CD4-positive, alpha-beta memory T cell (primary cell): Measurements from ENCODE around the gene EPHA10. TPM values are rescaled to one million over a fixed set of nuclear protein-coding genes. Genes with fewer than 3 reads are reported as not detected.

Experiments
- CTCF ChIA-PET: fragments of 350-600 bp; sonication (Branson Sonifier 250); formaldehyde crosslinking; loops from one replicate; lab custom pipeline; 2021; ENCODE audit warnings: inconsistent platforms; ENCODE audit not compliant: partially characterized antibody; lab: Charles Lee
- POLR2A ChIA-PET: fragments of 350-600 bp; sonication (Branson Sonifier 250); formaldehyde crosslinking; loops from one replicate; lab custom pipeline; 2021; ENCODE audit not compliant: partially characterized antibody; lab: Charles Lee
- DNase-seq, 5 donors: peaks; one replicate each; pipeline versions ENCODE4 v3.0.0 to v3.0.0-alpha.2; 2020 to 2022; ENCODE audit warnings: mixed read lengths in 1 of 5
- H3K27ac ChIP-seq: one replicate; pipeline ENCODE4 v1.7.0; 2013; ENCODE audit warnings: low read depth, low read length
- H3K27me3 ChIP-seq: 2 replicates; pipeline ENCODE4 v1.7.0; 2013; ENCODE audit warnings: mild to moderate bottlenecking, low read length, moderate library complexity; ENCODE audit not compliant: insufficient read depth
- H3K36me3 ChIP-seq: 2 replicates; pipeline ENCODE4 v1.7.0; 2013; ENCODE audit warnings: mild to moderate bottlenecking, low read length, moderate library complexity; ENCODE audit not compliant: insufficient read depth
- H3K4me1 ChIP-seq: 2 replicates; pipeline ENCODE4 v1.7.0; 2013; ENCODE audit warnings: mild to moderate bottlenecking, low read length, moderate library complexity; ENCODE audit not compliant: insufficient read depth
- H3K4me3 ChIP-seq, 2 donors: one replicate each; pipeline ENCODE4 v1.7.0; 2013; ENCODE audit warnings: low read length in 2 of 2, mild to moderate bottlenecking in 1 of 2
- H3K9me3 ChIP-seq, 2 donors: one replicate each; pipeline ENCODE4 v1.7.0; 2013; ENCODE audit warnings: low read length in 2 of 2, control low read depth in 1 of 2; ENCODE audit not compliant: control insufficient read depth in 1 of 2
- H3K27ac Mint-ChIP-seq, 7 donors: one replicate each; pipeline ENCODE4 v1.8.0; 2020 to 2021; ENCODE audit warnings: mixed read lengths in 7 of 7, mild to moderate bottlenecking in 6 of 7, inconsistent platforms in 3 of 7, moderate library complexity in 3 of 7
- H3K27me3 Mint-ChIP-seq, 2 donors: one replicate each; pipeline ENCODE4 v1.8.0; 2020 to 2021; ENCODE audit warnings: mixed read lengths in 2 of 2
- H3K36me3 Mint-ChIP-seq, 2 donors: one replicate each; pipeline ENCODE4 v1.8.0; 2020 to 2021; ENCODE audit warnings: mixed read lengths in 2 of 2, inconsistent platforms in 1 of 2, mild to moderate bottlenecking in 1 of 2
- H3K4me1 Mint-ChIP-seq, 4 donors: one replicate each; pipeline ENCODE4 v1.8.0; 2020 to 2021; ENCODE audit warnings: mixed read lengths in 4 of 4, mild to moderate bottlenecking in 1 of 4
- H3K4me3 Mint-ChIP-seq, 8 donors: one replicate each; pipeline ENCODE4 v1.8.0; 2020 to 2021; ENCODE audit warnings: mixed read lengths in 8 of 8, mild to moderate bottlenecking in 7 of 8, moderate library complexity in 6 of 8, inconsistent platforms in 3 of 8
- H3K9me3 Mint-ChIP-seq, 8 donors: one replicate each; pipeline ENCODE4 v1.8.0; 2020 to 2021; ENCODE audit warnings: mixed read lengths in 8 of 8, mild to moderate bottlenecking in 5 of 8, inconsistent platforms in 3 of 8, moderate library complexity in 1 of 8
- intact Hi-C: fragments of 100-400 bp; cut with micrococcal nuclease; formaldehyde crosslinking; loops from one replicate; pipeline ENCODE4 v1.15.1; 2023
- polyA plus RNA-seq, 2 donors: library from polyadenylated mRNA; unstranded; fragments of 300-500 nt; fragmentation: Illumina TruSeq; gene quantifications; one replicate each; pipeline ENCODE4 v1.2.3, GENCODE V29; 2021
- total RNA-seq, 2 experiments: library from RNA; stranded (reverse); gene quantifications; one replicate each; pipeline ENCODE4 v1.2.3, GENCODE V29; 2021

The EPHA10 gene
- total and polyA plus RNA-seq, 4 experiments from 2014 or later, result 0.36 TPM; not detected in 3

DNA sequence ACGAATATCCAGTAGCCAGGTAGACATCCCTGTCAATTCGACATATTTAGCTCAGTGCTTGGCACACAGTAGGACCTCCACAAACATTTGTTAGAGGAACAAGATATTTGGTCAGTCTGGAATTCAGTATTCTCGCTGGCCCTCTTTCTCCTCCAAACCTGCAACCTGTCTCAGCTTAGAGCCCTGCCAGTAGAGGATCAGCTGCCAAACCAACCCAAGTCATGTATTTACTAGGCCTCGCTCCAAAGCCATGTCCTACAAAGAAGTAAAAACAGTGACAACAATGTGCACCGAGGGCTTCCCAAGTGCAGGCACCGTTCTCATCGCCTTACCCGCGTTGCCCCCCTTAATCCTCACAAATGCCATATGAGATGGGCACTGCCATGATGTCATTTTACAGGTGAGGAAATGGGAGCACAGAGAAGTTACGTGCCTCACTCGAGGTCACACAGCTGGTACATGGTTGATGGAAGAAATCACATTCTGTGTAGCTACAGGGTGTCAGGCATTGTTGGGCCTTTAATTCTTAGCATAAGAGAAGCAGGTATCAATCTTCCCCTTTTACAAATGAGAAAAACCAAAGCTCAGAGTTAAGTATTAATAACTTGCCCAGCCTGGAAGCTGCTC lies 98.6 kb downstream of the EPHA10 start:
- Histone ChIP-seq H3K27me3 (no peaks in the 10 kb centered on the region), H3K27ac (no peak overlapping the region), H3K4me1 (no peaks in the 10 kb centered on the region), H3K9me3 (no peaks in the 10 kb centered on the region), H3K36me3 (no peaks in the 10 kb centered on the region), H3K4me3 (no peak overlapping the region)
- peaks cover 0 to 4% (median 0%) of the 10 kb centered on the region in 4 donors for H3K4me1 Mint-ChIP-seq
- POLR2A ChIA-PET, result no interaction called here
- no peaks in the 10 kb centered on the region for H3K36me3 Mint-ChIP-seq
- no peak overlapping the region for H3K27ac Mint-ChIP-seq
- intact Hi-C loops, result no loop called here
- H3K9me3 Mint-ChIP-seq, result no peaks in the 10 kb centered on the region
- H3K27me3 Mint-ChIP-seq, result peaks cover 3 to 5% of the 10 kb centered on the region in 2 donors
- no peak overlapping the region for H3K4me3 Mint-ChIP-seq
- no peak for DNase-seq
- CTCF ChIA-PET, result no interaction called here

Other genes starting within 250 kb of the EPHA10 start
- gene SNIP1, start 210.8 kb downstream of the EPHA10 start, total RNA-seq, result 10 to 100 TPM; 29.8 to 30.2 TPM
- gene SNIP1, start 210.8 kb downstream of the EPHA10 start, polyA plus RNA-seq, result 1 to 10 TPM; 2.1 to 7.1 TPM
- under 1 TPM in 1 of 2 experiments, not detected in 1; 0.25 TPM for gene DNALI1, start 208.2 kb downstream of the EPHA10 start, total RNA-seq
- under 1 TPM in 1 of 2 donors, not detected in 1; 0.69 TPM for gene DNALI1, start 208.2 kb downstream of the EPHA10 start, polyA plus RNA-seq
- gene GNL2, start 169.2 kb downstream of the EPHA10 start, total RNA-seq, result 10 to 100 TPM; 33.9 to 37.1 TPM
- gene GNL2, start 169.2 kb downstream of the EPHA10 start, polyA plus RNA-seq, result 10 to 100 TPM; 33.6 to 56.3 TPM
- not detected for gene RSPO1, start 130.2 kb downstream of the EPHA10 start, total RNA-seq
- not detected for gene RSPO1, start 130.2 kb downstream of the EPHA10 start, polyA plus RNA-seq
- 1 to 10 TPM in 1 of 2 experiments, under 1 TPM in 1; 0.61 to 1.3 TPM for gene CDCA8, start 72.6 kb downstream of the EPHA10 start, total RNA-seq
- 1 to 10 TPM; 1.2 to 2.7 TPM for gene CDCA8, start 72.6 kb downstream of the EPHA10 start, polyA plus RNA-seq
- gene MANEAL, start 28.7 kb upstream of the EPHA10 start, total RNA-seq, result 1 to 10 TPM; 1.9 to 2.3 TPM
- gene MANEAL, start 28.7 kb upstream of the EPHA10 start, polyA plus RNA-seq, result 1 to 10 TPM in 1 of 2 donors, under 1 TPM in 1; 0.58 to 1.3 TPM
- 10 to 100 TPM; 12.4 to 13.9 TPM for gene C1orf122, start 42.7 kb upstream of the EPHA10 start, total RNA-seq
- 10 to 100 TPM; 21.9 to 28.9 TPM for gene C1orf122, start 42.7 kb upstream of the EPHA10 start, polyA plus RNA-seq
- 10 to 100 TPM; 13.8 to 14.1 TPM for gene YRDC, start 43.1 kb upstream of the EPHA10 start, total RNA-seq
- gene YRDC, start 43.1 kb upstream of the EPHA10 start, polyA plus RNA-seq, result 10 to 100 TPM; 21.4 to 28.6 TPM
- 10 to 100 TPM; 30.1 to 32.5 TPM for gene MTF1, start 94.5 kb upstream of the EPHA10 start, total RNA-seq
- gene MTF1, start 94.5 kb upstream of the EPHA10 start, polyA plus RNA-seq, result 10 to 100 TPM; 12.4 to 21.6 TPM
- 10 to 100 TPM; 31.4 to 35.7 TPM for gene INPP5B, start 181.9 kb upstream of the EPHA10 start, total RNA-seq
- gene INPP5B, start 181.9 kb upstream of the EPHA10 start, polyA plus RNA-seq, result 10 to 100 TPM in 1 of 2 donors, 1 to 10 TPM in 1; 8.9 to 21.0 TPM
- gene SF3A3, start 224.9 kb upstream of the EPHA10 start, total RNA-seq, result 10 to 100 TPM; 74.0 to 74.6 TPM
- gene SF3A3, start 224.9 kb upstream of the EPHA10 start, polyA plus RNA-seq, result 100 to 1,000 TPM in 1 of 2 donors, 10 to 100 TPM in 1; 99.5 to 111 TPM
- 1 to 10 TPM; 3.7 to 5.0 TPM for gene FHL3, start 240.4 kb upstream of the EPHA10 start, total RNA-seq
- 1 to 10 TPM; 3.4 to 3.7 TPM for gene FHL3, start 240.4 kb upstream of the EPHA10 start, polyA plus RNA-seq
- 10 to 100 TPM; 17.3 to 17.5 TPM for gene UTP11, start 247.6 kb upstream of the EPHA10 start, total RNA-seq
- 10 to 100 TPM; 21.0 to 21.9 TPM for gene UTP11, start 247.6 kb upstream of the EPHA10 start, polyA plus RNA-seq